Kidney (tissue), 14 donors: ENCODE data around the gene OVOL2. TPM values are rescaled to one million over a fixed set of nuclear protein-coding genes. Genes with fewer than 3 reads are reported as not detected.

Experiments
- DNase-seq, 5 donors: peaks; one replicate each; pipeline ENCODE4 v3.0.0-alpha.2; 2013 to 2020
- FAIRE-seq: peaks from 2 replicates; lab custom pipeline; 2012; peaks lifted over from hg19 to GRCh38; lab: Jason Lieb, UNC
- H3K27ac ChIP-seq, 2 donors: one replicate each; pipeline ENCODE4 v1.7.0; 2013; ENCODE audit warnings: low read depth in 2 of 2, low read length in 2 of 2, inconsistent platforms in 1 of 2
- H3K27me3 ChIP-seq: one replicate; pipeline ENCODE4 v1.7.1; 2013; ENCODE audit warnings: low read length, inconsistent platforms; ENCODE audit not compliant: control insufficient read depth, insufficient read depth
- H3K36me3 ChIP-seq, 3 donors: one replicate each; pipeline versions ENCODE4 v1.7.0 to v1.7.1; 2013; ENCODE audit warnings: low read length in 3 of 3, control low read depth in 1 of 3, inconsistent platforms in 1 of 3; ENCODE audit not compliant: insufficient read depth in 3 of 3, control insufficient read depth in 2 of 3
- H3K4me1 ChIP-seq, 3 donors: one replicate each; pipeline versions ENCODE4 v1.7.0 to v1.7.1; 2013; ENCODE audit warnings: low read length in 3 of 3, inconsistent platforms in 1 of 3, low read depth in 1 of 3; ENCODE audit not compliant: control insufficient read depth in 2 of 3, insufficient read depth in 2 of 3
- H3K4me3 ChIP-seq, 3 donors: one replicate each; pipeline versions ENCODE4 v1.7.0 to v1.8.1; 2013; ENCODE audit warnings: low read length in 3 of 3, control low read depth in 1 of 3, inconsistent platforms in 1 of 3
- H3K9ac ChIP-seq, 3 donors: one replicate each; pipeline versions ENCODE4 v1.7.0 to v1.7.1; 2013; ENCODE audit warnings: low read length in 3 of 3, control low read depth in 1 of 3, inconsistent platforms in 1 of 3
- H3K9me3 ChIP-seq, 3 donors: one replicate each; pipeline versions ENCODE4 v1.7.0 to v1.7.1; 2013; ENCODE audit warnings: low read length in 3 of 3, control low read depth in 1 of 3, inconsistent platforms in 1 of 3; ENCODE audit not compliant: control insufficient read depth in 2 of 3, insufficient read depth in 1 of 3
- CTCF ChIP-seq: IDR thresholded peaks from 3 replicates; pipeline ENCODE4 v1.5.1; 2012; ENCODE audit warnings: mild to moderate bottlenecking, moderate library complexity, borderline replicate concordance; ENCODE audit not compliant: insufficient read depth; ENCODE audit errors: extremely low read depth
- intact Hi-C: fragments of 100-400 bp; cut with DNase I; formaldehyde crosslinking; loops from one replicate; pipeline ENCODE4 v1.11.1; 2022
- polyA plus RNA-seq: library from polyadenylated mRNA; stranded (reverse); fragments of 350-450 nt; fragmentation: Illumina TruSeq; extraction: RNeasy Lipid Tissue Mini Kit (QIAGEN cat#74804); gene quantifications from one replicate; pipeline ENCODE4 v1.2.3, GENCODE V29; 2014; ENCODE audit warnings: low read depth, low replicate concordance; ENCODE audit not compliant: insufficient read depth
- total RNA-seq: library from RNA; stranded (reverse); fragmentation: NEBNext Ultra II Directional; extraction: Animal tissue kit (Norgen Biotek cat#: 25700); gene quantifications from one replicate; pipeline ENCODE4 v1.2.1, GENCODE V29; 2021
- donor health status: control.
- donor health status: control.
- donor health status: control.
- donor health status: control.
- donor health status: control.
- donor health status: DM: yes; HTN: yes; CAD: no.
- donor health status: Normal renal cell carcinoma (clear cell type).

The OVOL2 gene
- total and polyA plus RNA-seq, 2 donors from 2014 or later = 4.1 to 4.8 TPM

- Histone ChIP-seq H3K27ac (no peak overlapping the region), H3K9me3 (no peaks in the 10 kb centered on the region), H3K4me3 (no peak overlapping the region), H3K9ac (no peak overlapping the region), H3K4me1 (peaks cover 0 to 3% (median 0%) of the 10 kb centered on the region in 3 donors), H3K36me3 (peaks cover 2 to 13% (median 2%) of the 10 kb centered on the region in 3 donors), H3K27me3 (no peaks in the 10 kb centered on the region)
- no peak for FAIRE-seq
- intact Hi-C loops = no loop called here
- DNase-seq = peak in 1 of 5 donors; percentile 30
- TF ChIP-seq CTCF = no peak
These were observed 67.3 kb downstream of the OVOL2 start for GRCh38 chr20:17990278-17990972.

- FAIRE-seq = no peak
- no peaks in the 10 kb centered on the region for H3K9me3 ChIP-seq
These were observed 69.7 kb downstream of the OVOL2 start for GRCh38 chr20:17987988-17988387.

GRCh38 chr20:17985388-17986018 lies 72.2 kb downstream of the OVOL2 start:
- Histone ChIP-seq H3K4me3 (no peak overlapping the region), H3K4me1 (no peaks in the 10 kb centered on the region), H3K9ac (no peak overlapping the region), H3K9me3 (no peaks in the 10 kb centered on the region), H3K36me3 (peaks cover 2 to 13% (median 2%) of the 10 kb centered on the region in 3 donors), H3K27me3 (no peaks in the 10 kb centered on the region), H3K27ac (no peak overlapping the region)
- DNase-seq (no peak), FAIRE-seq (no peak)
- TF ChIP-seq CTCF = no peak
- intact Hi-C loops = no loop called here

More at GRCh38 chr20:17987988-17988387, 69.7 kb downstream of the OVOL2 start:
- peaks cover 0 to 3% (median 0%) of the 10 kb centered on the region in 3 donors for H3K4me1 ChIP-seq
- no peak overlapping the region for H3K4me3 ChIP-seq
- H3K27ac ChIP-seq = no peak overlapping the region
- no peaks in the 10 kb centered on the region for H3K27me3 ChIP-seq
- no peak for TF ChIP-seq CTCF
- peaks cover 2 to 13% (median 2%) of the 10 kb centered on the region in 3 donors for H3K36me3 ChIP-seq
- no peak for DNase-seq
- intact Hi-C loops = no loop called here
- H3K9ac ChIP-seq = no peak overlapping the region
